HFF-Myc (cell line): ENCODE measurements around the gene ADPGK.

Experiments used
- DNase-seq: peaks from one replicate; pipeline ENCODE4 v3.0.0-alpha.2; 2011; ENCODE audit warnings: low read depth; ENCODE audit errors: extremely low read depth
- H3K4me3 ChIP-seq: replicated peaks from 2 replicates; pipeline ENCODE4 v1.5.1; 2011; ENCODE audit warnings: low read depth, mild to moderate bottlenecking, control low read depth, low read length
- CTCF ChIP-seq: IDR thresholded peaks from 2 replicates; pipeline ENCODE4 v1.5.1; 2012; ENCODE audit warnings: mild to moderate bottlenecking, low read depth, low read length, control low read depth; ENCODE audit errors: missing control alignments

ADPGK gene

GRCh38 chr15:72785432-72785831 lies 1.9 kb upstream of the ADPGK start:
- TF ChIP-seq CTCF: no peak
- DNase-seq: no peak
- no peak overlapping the region for H3K4me3 ChIP-seq

DNA sequence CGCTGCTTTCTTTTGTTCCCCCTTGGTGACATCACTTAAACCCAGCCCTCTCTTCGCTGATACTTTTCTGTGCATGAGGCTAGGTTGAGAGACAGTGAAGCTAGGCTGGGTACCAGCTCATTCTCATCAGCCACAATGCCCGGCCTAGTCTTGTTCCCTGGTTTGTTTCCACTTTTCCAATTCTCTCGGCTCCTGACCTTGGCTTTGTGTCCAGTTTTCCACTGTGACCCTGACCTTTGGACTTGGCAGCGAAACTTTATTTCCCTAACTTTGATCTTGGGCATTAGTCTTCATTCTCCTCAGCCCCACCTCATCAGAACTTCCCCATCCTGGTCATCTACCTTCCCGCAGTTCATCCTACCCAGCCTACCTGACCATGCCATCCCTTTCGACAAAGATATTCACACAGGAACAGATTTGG lies 908 bp upstream of the ADPGK start:
- TF ChIP-seq CTCF: no peak
- DNase-seq: no peak
- H3K4me3 ChIP-seq: peak overlapping the region; percentile 94

DNA sequence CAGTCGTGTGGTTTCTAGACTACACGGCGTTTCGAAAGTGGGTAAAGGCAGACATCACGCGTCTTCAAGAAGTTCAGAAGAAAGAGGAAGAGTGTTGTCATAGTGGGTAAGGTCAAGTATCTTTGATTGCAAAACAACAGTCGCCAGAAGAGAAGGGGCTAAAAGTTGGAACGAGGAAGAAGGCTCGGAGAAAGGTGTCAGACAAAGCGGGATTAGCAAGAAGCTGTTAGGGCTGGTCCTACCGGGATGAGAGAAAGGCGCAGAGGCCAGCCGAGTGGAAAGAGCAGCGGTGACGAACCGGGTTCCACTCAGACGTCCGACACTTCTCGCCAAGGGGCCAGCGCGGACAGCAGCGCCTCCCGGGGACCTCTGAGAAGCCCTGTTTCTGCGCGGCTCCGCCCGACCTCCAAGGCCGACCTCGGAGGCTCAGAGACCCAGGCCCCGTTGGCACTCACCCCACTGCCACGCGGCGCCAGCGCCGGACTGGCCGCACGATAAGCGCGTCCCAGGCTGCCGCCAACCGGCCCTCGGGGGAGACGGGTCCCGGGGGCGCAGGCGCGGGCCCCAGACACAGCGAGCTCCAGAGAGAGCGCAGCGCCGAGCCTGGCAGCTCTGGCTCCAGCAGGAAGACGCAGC lies 436 bp downstream of the ADPGK start:
- peak overlapping the region; percentile 94 for H3K4me3 ChIP-seq
- no peak for DNase-seq

GRCh38 chr15:72782274-72783003 lies 1.1 kb downstream of the ADPGK start:
- no peak for DNase-seq

More for the DNA sequence above, 436 bp downstream of the ADPGK start:
- TF ChIP-seq CTCF: no peak

GRCh38 chr15:72781631-72782030 lies 1.9 kb downstream of the ADPGK start:
- no peak for TF ChIP-seq CTCF
- peak overlapping the region; percentile 94 for H3K4me3 ChIP-seq
- no peak for DNase-seq

More at GRCh38 chr15:72782274-72783003, 1.1 kb downstream of the ADPGK start:
- TF ChIP-seq CTCF: no peak
- H3K4me3 ChIP-seq: peak overlapping the region; percentile 94

DNA sequence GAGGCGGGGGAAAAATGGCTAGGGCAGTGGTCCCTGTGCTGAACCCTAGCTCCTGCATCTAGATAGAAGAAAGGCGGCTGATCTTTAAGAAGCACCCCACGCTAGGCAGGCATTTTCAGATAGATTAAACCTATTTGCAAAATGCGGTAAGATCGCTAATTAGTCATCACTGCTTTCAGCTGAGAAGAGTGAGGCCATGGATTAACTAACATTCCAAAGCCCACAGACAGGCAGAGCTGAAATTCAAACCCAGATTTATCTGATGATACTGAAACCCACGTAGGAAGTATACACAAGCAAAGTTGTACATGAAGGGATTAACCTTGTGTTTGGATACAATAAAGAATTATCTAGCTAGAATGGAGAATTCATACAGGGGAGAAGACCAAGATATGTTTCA lies 4.8 kb downstream of the ADPGK start:
- no peak for TF ChIP-seq CTCF
- no peak overlapping the region for H3K4me3 ChIP-seq
- DNase-seq: no peak
